Measurements from ENCODE around the gene MANF. TPM values are rescaled to one million over a fixed set of nuclear protein-coding genes. Genes with fewer than 3 reads are reported as not detected.

MANF gene
- polyA plus RNA-seq, 1 experiment: 79.5 TPM

DNA sequence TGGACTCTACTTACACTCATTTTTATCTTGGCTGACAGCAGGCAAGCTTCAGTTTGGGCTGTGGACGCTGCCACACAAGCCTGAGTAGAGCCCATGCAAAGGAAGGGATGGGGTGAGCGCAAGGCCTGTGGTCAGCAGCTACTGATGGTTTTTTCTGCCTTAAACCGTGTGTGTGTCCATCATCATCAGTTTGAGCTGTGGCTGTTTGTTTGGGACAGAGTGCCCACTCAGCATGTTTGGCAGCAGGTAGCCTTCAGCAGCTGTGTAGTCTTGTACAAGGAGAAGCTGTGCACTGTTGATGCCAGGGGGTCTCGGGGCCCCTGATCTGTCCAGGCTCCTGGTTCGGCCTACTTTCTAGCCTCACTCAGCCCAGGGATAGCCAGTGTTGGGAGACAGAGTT is 9.4 kb downstream of the MANF start:
- CTCF ChIA-PET: no interaction called here
- Histone ChIP-seq H3K27ac (ENCODE audit: low read depth, low read length) (no peak overlapping the region), H3K4me3 (ENCODE audit: low read depth, low read length) (no peak overlapping the region), H3K27me3 (ENCODE audit: control insufficient read depth, insufficient read depth, low read length) (no peaks in the 10 kb centered on the region), H3K9me3 (ENCODE audit: control insufficient read depth, insufficient read depth, low read length) (peaks cover 17% of the 10 kb centered on the region)
- no peak for DNase-seq (ENCODE audit: low read depth, low spot score)
- TF ChIP-seq, protein P1, sequence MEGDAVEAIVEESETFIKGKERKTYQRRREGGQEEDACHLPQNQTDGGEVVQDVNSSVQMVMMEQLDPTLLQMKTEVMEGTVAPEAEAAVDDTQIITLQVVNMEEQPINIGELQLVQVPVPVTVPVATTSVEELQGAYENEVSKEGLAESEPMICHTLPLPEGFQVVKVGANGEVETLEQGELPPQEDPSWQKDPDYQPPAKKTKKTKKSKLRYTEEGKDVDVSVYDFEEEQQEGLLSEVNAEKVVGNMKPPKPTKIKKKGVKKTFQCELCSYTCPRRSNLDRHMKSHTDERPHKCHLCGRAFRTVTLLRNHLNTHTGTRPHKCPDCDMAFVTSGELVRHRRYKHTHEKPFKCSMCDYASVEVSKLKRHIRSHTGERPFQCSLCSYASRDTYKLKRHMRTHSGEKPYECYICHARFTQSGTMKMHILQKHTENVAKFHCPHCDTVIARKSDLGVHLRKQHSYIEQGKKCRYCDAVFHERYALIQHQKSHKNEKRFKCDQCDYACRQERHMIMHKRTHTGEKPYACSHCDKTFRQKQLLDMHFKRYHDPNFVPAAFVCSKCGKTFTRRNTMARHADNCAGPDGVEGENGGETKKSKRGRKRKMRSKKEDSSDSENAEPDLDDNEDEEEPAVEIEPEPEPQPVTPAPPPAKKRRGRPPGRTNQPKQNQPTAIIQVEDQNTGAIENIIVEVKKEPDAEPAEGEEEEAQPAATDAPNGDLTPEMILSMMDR (IDR thresholded peaks at IDR 0.05; ENCODE audit: low read depth, low read length): no peak
- POLR2A ChIA-PET: interaction anchor here (1.3 to 2.0 kb wide), 2 partner anchors 9 to 13 kb away, joined by 3 to 9 read pairs; partner anchors contain the start of gene MANF

DNA sequence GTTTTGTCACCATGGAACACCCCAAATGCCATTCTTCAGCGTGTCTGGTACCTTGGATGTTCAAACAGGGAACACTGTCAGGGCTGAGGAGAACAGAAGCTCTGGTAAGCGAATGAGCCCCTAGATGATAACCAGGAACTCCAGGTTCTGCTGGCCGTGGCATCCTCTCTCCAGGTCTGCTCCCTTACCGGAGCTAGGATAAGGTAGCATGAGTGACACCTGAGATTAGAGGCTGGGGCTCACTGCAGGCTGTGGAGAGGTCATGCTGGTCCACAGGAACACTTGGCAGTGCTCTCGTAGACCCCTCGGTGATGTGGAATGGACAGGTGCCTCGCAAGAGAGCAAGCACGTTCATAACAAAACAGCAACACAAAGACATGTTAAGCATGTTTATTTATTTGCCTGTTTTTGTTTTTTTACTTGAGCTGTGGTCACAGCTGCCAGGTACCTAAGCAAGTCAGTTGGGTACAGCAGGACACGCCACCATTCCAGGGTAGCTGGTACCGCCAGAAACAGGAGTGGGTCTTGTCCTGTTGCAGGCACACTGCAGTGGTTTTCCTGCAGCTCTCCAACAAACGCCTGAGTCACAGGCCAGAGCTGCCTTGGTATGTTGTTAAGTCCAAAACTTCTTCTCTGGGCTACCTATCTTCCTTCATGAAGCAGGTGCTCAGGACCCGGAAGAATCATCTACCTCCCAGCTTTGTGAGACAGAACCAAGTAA is 10.6 kb downstream of the MANF start:
- H3K4me3 ChIP-seq (ENCODE audit: low read depth, low read length): no peak overlapping the region
- TF ChIP-seq, protein P1 (IDR thresholded peaks at IDR 0.05; ENCODE audit: low read depth, low read length): no peak
- peaks cover 17% of the 10 kb centered on the region for H3K9me3 ChIP-seq (ENCODE audit: control insufficient read depth, insufficient read depth, low read length)
- ChIA-PET POLR2A (interaction anchor here (2.0 kb wide), 1 partner anchor 10 kb away, joined by 9 read pairs; the partner anchor contains the start of gene MANF), CTCF (interaction anchor here (1.9 kb wide), 1 partner anchor 8 kb away, joined by 4 read pairs; no protein-coding TSS in a partner anchor)
- no peaks in the 10 kb centered on the region for H3K27me3 ChIP-seq (ENCODE audit: control insufficient read depth, insufficient read depth, low read length)
- DNase-seq (ENCODE audit: low read depth, low spot score): no peak
- H3K27ac ChIP-seq (ENCODE audit: low read depth, low read length): no peak overlapping the region

DNA sequence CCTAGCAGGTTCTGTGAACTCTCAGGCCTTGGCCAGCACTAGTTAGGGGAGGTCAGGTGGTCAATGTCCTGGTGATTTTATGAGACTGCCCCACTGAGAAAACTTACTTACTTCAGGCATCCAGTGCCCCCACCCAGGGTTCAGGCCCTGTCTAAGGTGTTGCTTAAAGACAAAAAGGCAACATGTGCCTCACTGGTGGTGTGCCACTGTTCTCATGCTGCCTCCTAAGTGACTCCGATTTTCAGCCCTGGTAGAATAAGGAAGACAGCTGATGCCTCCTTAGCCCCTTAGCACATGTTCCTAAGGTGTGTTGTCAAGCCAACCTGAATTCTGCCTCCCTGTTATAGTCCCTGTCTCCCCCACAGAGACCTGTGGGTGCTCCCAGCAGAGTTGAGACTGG is 11.3 kb downstream of the MANF start:
- no peaks in the 10 kb centered on the region for H3K27me3 ChIP-seq (ENCODE audit: control insufficient read depth, insufficient read depth, low read length)
- TF ChIP-seq, protein P1 (IDR thresholded peaks at IDR 0.05; ENCODE audit: low read depth, low read length): no peak
- DNase-seq (ENCODE audit: low read depth, low spot score): no peak
- H3K4me3 ChIP-seq (ENCODE audit: low read depth, low read length): no peak overlapping the region
- ChIA-PET CTCF (interaction anchor here (1.9 kb wide), 1 partner anchor 9 kb away, joined by 4 read pairs; no protein-coding TSS in a partner anchor), POLR2A (interaction anchor here (2.0 kb wide), 1 partner anchor 11 kb away, joined by 9 read pairs; the partner anchor contains the start of gene MANF)
- peaks cover 17% of the 10 kb centered on the region for H3K9me3 ChIP-seq (ENCODE audit: control insufficient read depth, insufficient read depth, low read length)
- H3K27ac ChIP-seq (ENCODE audit: low read depth, low read length): no peak overlapping the region

DNA sequence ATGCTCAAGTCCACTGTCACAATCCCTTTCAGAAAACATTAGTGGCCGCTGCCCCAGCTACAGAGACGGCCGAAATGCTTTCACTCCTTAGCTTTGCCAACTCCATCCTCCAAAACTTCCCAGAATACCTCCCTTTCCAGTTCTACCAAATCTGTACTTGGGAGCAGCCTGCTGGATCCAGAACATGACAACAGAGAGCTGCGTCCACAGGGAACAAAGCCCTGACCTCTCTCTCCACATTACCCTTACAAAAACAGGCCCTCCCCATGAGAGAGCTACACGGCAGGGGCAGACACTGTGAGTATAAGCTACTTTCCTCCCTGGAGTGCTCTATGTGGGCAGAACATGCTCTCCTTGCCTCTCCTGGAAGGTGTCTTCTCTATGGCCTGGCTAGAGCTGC is 12.3 kb downstream of the MANF start:
- POLR2A ChIA-PET: interaction anchor here (0.5 kb wide), 1 partner anchor 103 kb away, joined by 9 read pairs; no protein-coding TSS in a partner anchor
- CTCF ChIA-PET: interaction anchor here (0.9 to 1.9 kb wide), 4 partner anchors 8 to 544 kb away, joined by 3 to 4 read pairs (median 3); partner anchors contain the start of gene RRP9

More for the DNA sequence above, 12.3 kb downstream of the MANF start:
- Histone ChIP-seq H3K27ac (ENCODE audit: low read depth, low read length) (peak overlapping the region; percentile 21), H3K9me3 (ENCODE audit: control insufficient read depth, insufficient read depth, low read length) (peaks cover 14% of the 10 kb centered on the region), H3K27me3 (ENCODE audit: control insufficient read depth, insufficient read depth, low read length) (no peaks in the 10 kb centered on the region), H3K4me3 (ENCODE audit: low read depth, low read length) (no peak overlapping the region)
- TF ChIP-seq, protein P1 (IDR thresholded peaks at IDR 0.05; ENCODE audit: low read depth, low read length): no peak
- DNase-seq (ENCODE audit: low read depth, low spot score): no peak

All from AG04450 (cell line).